IMR-90 (cell line): ENCODE results near the gene OSBPL8. TPM values are rescaled to one million over a fixed set of nuclear protein-coding genes. Genes with fewer than 3 reads are reported as not detected.

Source experiments
- ATAC-seq: fragments of 200-7000 bp; cut with Tn5 transposase; 2 replicates; pipeline ENCODE4 v1.9.1; 2020; ENCODE audit warnings: low read depth, mild to moderate bottlenecking, moderate library complexity
- BruUV-seq: library from RNA; stranded (reverse); fragments of 400-500 nt; replicated peaks from 2 replicates; lab custom pipeline; 2021; lab: Mats Ljungman, UMichigan
- CTCF ChIA-PET: fragments of 300-600 bp; formaldehyde crosslinking; extraction: SDS; loops from one replicate; lab custom pipeline; 2021; ENCODE audit warnings: antibody characterized with exemption; lab: Yijun Ruan, JAX
- POLR2A ChIA-PET: fragments of 300-600 bp; sonication (Branson Sonifier 250); formaldehyde crosslinking; loops from one replicate; lab custom pipeline; 2022; ENCODE audit warnings: antibody characterized with exemption; ENCODE audit not compliant: unreplicated experiment; lab: Charles Lee
- DNase-seq: peaks from one replicate; pipeline ENCODE4 v3.0.0; 2013
- H2AFZ ChIP-seq: replicated peaks from 2 replicates; pipeline ENCODE3; 2013; ENCODE audit warnings: low read length, mild to moderate bottlenecking; ENCODE audit not compliant: poor library complexity
- H2AK5ac ChIP-seq: 2 replicates; pipeline ENCODE4 v1.6.1; 2013; ENCODE audit warnings: low read depth, low read length, inconsistent platforms
- H2AK9ac ChIP-seq: replicated peaks from 2 replicates; pipeline ENCODE3; 2013; ENCODE audit warnings: mild to moderate bottlenecking, low read depth, low read length, moderate library complexity; ENCODE audit not compliant: poor library complexity
- H2BK120ac ChIP-seq: 2 replicates; pipeline ENCODE4 v1.6.1; 2013; ENCODE audit warnings: low read depth, low read length, inconsistent platforms
- H2BK15ac ChIP-seq: 3 replicates; pipeline ENCODE4 v1.6.1; 2013; ENCODE audit warnings: low read depth, low read length, inconsistent platforms
- H2BK20ac ChIP-seq: 2 replicates; pipeline ENCODE4 v1.6.1; 2013; ENCODE audit warnings: low read depth, mild to moderate bottlenecking, inconsistent platforms, low read length, moderate library complexity
- H2BK5ac ChIP-seq: 2 replicates; pipeline ENCODE4 v1.6.1; 2013; ENCODE audit warnings: mild to moderate bottlenecking, low read depth, low read length, inconsistent platforms; ENCODE audit not compliant: poor library complexity, severe bottlenecking
- H3K14ac ChIP-seq: replicated peaks from 2 replicates; pipeline ENCODE4 v1.6.1; 2013; ENCODE audit warnings: low read depth, low read length, inconsistent platforms
- H3K18ac ChIP-seq: 2 replicates; pipeline ENCODE4 v1.6.1; 2013; ENCODE audit warnings: low read depth, low read length, control low read depth
- H3K23ac ChIP-seq: 2 replicates; pipeline ENCODE4 v1.6.1; 2013; ENCODE audit warnings: low read depth, low read length, inconsistent platforms
- H3K27ac ChIP-seq: 2 replicates; pipeline ENCODE4 v1.5.1; 2013; ENCODE audit warnings: mild to moderate bottlenecking, control low read depth, low read length; ENCODE audit not compliant: insufficient read depth
- H3K27me3 ChIP-seq: 2 replicates; pipeline ENCODE4 v1.6.1; 2013; ENCODE audit warnings: low read length; ENCODE audit not compliant: control insufficient read depth, insufficient read depth
- H3K36me3 ChIP-seq: 2 replicates; pipeline ENCODE4 v1.6.1; 2013; ENCODE audit warnings: low read length, mixed read lengths; ENCODE audit not compliant: control insufficient read depth, insufficient read depth
- H3K4ac ChIP-seq: 2 replicates; pipeline ENCODE4 v1.6.1; 2013; ENCODE audit warnings: low read depth, low read length, inconsistent platforms
- H3K4me1 ChIP-seq: 2 replicates; pipeline ENCODE4 v1.6.1; 2013; ENCODE audit warnings: low read length, mixed read lengths; ENCODE audit not compliant: control insufficient read depth, insufficient read depth
- H3K4me2 ChIP-seq: 2 replicates; pipeline ENCODE4 v1.6.1; 2013; ENCODE audit warnings: low read depth, mild to moderate bottlenecking, control low read depth, low read length, moderate library complexity
- H3K4me3 ChIP-seq: 2 replicates; pipeline ENCODE4 v1.5.1; 2013; ENCODE audit warnings: low read depth, mild to moderate bottlenecking, control low read depth, low read length, moderate library complexity; ENCODE audit not compliant: insufficient read depth
- H3K56ac ChIP-seq: 2 replicates; pipeline ENCODE4 v1.6.1; 2013; ENCODE audit warnings: low read length, inconsistent platforms; ENCODE audit not compliant: insufficient read depth; ENCODE audit errors: extremely low read depth
- H3K79me1 ChIP-seq, 2 experiments: 2 replicates each; pipeline ENCODE4 v1.6.1; 2013; ENCODE audit warnings: low read length in 2 of 2, inconsistent platforms in 1 of 2, low read depth in 1 of 2
- H3K9ac ChIP-seq: 2 replicates; pipeline ENCODE4 v1.6.1; 2013; ENCODE audit warnings: low read depth, low read length, control low read depth
- H3K9me1 ChIP-seq: 2 replicates; pipeline ENCODE4 v1.6.1; 2013; ENCODE audit warnings: low read length, inconsistent platforms; ENCODE audit not compliant: insufficient read depth
- H3K9me3 ChIP-seq: 2 replicates; pipeline ENCODE4 v1.6.1; 2013; ENCODE audit warnings: low read length; ENCODE audit not compliant: control insufficient read depth, insufficient read depth
- H4K20me1 ChIP-seq: 2 replicates; pipeline ENCODE4 v1.6.1; 2013; ENCODE audit warnings: low read length, inconsistent platforms; ENCODE audit not compliant: insufficient read depth
- H4K5ac ChIP-seq: 2 replicates; pipeline ENCODE4 v1.6.1; 2013; ENCODE audit warnings: mild to moderate bottlenecking, low read depth, low read length, control low read depth
- H4K8ac ChIP-seq, 2 experiments: 2 replicates each; pipeline ENCODE4 v1.6.1; 2013; ENCODE audit warnings: low read depth in 2 of 2, low read length in 2 of 2, control low read depth in 1 of 2, inconsistent platforms in 1 of 2
- H4K91ac ChIP-seq: 2 replicates; pipeline ENCODE4 v1.6.1; 2013; ENCODE audit warnings: low read depth, low read length, inconsistent platforms; ENCODE audit not compliant: insufficient read depth
- CEBPB ChIP-seq: IDR thresholded peaks from 2 replicates; pipeline ENCODE4 v1.6.1; 2012; ENCODE audit warnings: low read depth, low read length, improper control_type of control experiment
- FOS ChIP-seq: fragments of 150-350 bp; IDR thresholded peaks from 2 replicates; pipeline ENCODE4 v1.6.1; 2016; ENCODE audit warnings: low read depth, low read length
- MAZ ChIP-seq: IDR thresholded peaks from 2 replicates; pipeline ENCODE4 v1.6.1; 2012; ENCODE audit warnings: low read depth, mild to moderate bottlenecking, low read length, improper control_type of control experiment, moderate library complexity, borderline replicate concordance
- MXI1 ChIP-seq: IDR thresholded peaks from 2 replicates; pipeline ENCODE4 v1.6.1; 2012; ENCODE audit warnings: low read depth, mild to moderate bottlenecking, low read length, moderate library complexity, borderline replicate concordance
- POLR2A ChIP-seq: IDR thresholded peaks from 2 replicates; pipeline ENCODE4 v1.6.1; 2012; ENCODE audit warnings: mild to moderate bottlenecking, low read depth, low read length
- RAD21 ChIP-seq: IDR thresholded peaks from 2 replicates; pipeline ENCODE4 v1.6.1; 2012; ENCODE audit warnings: low read length, improper control_type of control experiment
- RCOR1 ChIP-seq: IDR thresholded peaks from 2 replicates; pipeline ENCODE4 v1.6.1; 2012; ENCODE audit warnings: mild to moderate bottlenecking, low read length, improper control_type of control experiment; ENCODE audit not compliant: insufficient replicate concordance
- SMC3 ChIP-seq: fragments of 150-350 bp; IDR thresholded peaks from 2 replicates; pipeline ENCODE4 v1.6.1; 2016; ENCODE audit warnings: low read depth, mild to moderate bottlenecking, antibody characterized with exemption, low read length, moderate library complexity
- USF2 ChIP-seq: fragments of 150-350 bp; IDR thresholded peaks from 2 replicates; pipeline ENCODE4 v1.6.1; 2017; ENCODE audit warnings: mild to moderate bottlenecking, antibody characterized with exemption, low read length, low read depth
- dilution Hi-C: fragments of 300-500 bp; cut with HindIII; formaldehyde crosslinking; loops from one replicate; pipeline ENCODE4 v1.14.3; 2018; ENCODE audit warnings: low sequenced_read_pairs; ENCODE audit not compliant: unreplicated experiment
- in situ Hi-C: fragments of 300-500 bp; cut with MboI; formaldehyde crosslinking; loops from 3 replicates; pipeline ENCODE4 v1.14.3; 2019; ENCODE audit warnings: low sequenced_read_pairs, inconsistent platforms, mixed read lengths
- intact Hi-C: fragments of 100-400 bp; cut with micrococcal nuclease; formaldehyde crosslinking; loops from 2 replicates; pipeline ENCODE4 v1.10.0; 2022
- polyA plus RNA-seq, 3 experiments: library from polyadenylated mRNA; depleted of rRNA; stranded (reverse); fragments of >200 nt; gene quantifications; 2 replicates each; pipeline ENCODE4 v1.2.3, GENCODE V29; 2012; ENCODE audit warnings: low replicate concordance in 1 of 3
- total RNA-seq: library from RNA; depleted of rRNA; stranded (reverse); fragments of >200 nt; gene quantifications from 2 replicates; pipeline ENCODE4 v1.2.3, GENCODE V29; 2012

OSBPL8 gene
- total and polyA plus RNA-seq, 2 of the 4 experiments (the other 2 are of a cell fraction) = 17.8 to 24.2 TPM

GRCh38 chr12:76588881-76589565 lies 29.5 kb upstream of the OSBPL8 start:
- H3K27me3 ChIP-seq = no peaks in the 10 kb centered on the region
- TF ChIP-seq FOS (no peak), RCOR1 (peak; percentile 68), MXI1 (no peak), SMC3 (no peak), USF2 (no peak), CEBPB (peak; percentile 97), MAZ (no peak), POLR2A (no peak), RAD21 (no peak)

More at GRCh38 chr12:76588881-76589565, 29.5 kb upstream of the OSBPL8 start:
- no peaks in the 10 kb centered on the region for H4K20me1 ChIP-seq
- POLR2A ChIA-PET = interaction anchor here (1.2 kb wide), 1 partner anchor 558 kb away, joined by 3 read pairs; the partner anchor contains the start of gene PHLDA1
- H3K14ac ChIP-seq = no peak overlapping the region
- no peak overlapping the region for H3K56ac ChIP-seq
- no peak overlapping the region for H2BK120ac ChIP-seq
- H3K27ac ChIP-seq = peak overlapping the region; percentile 46; the same call in 1 of the 2 replicates
- no peaks in the 10 kb centered on the region for H3K9me3 ChIP-seq
- H2AK9ac ChIP-seq = no peak overlapping the region
- H3K9me1 ChIP-seq = no peaks in the 10 kb centered on the region
- H4K5ac ChIP-seq = no peak overlapping the region; the same call in 1 of the 2 replicates
- no peaks in the 10 kb centered on the region for H3K79me1 ChIP-seq
- H3K9ac ChIP-seq = no peak overlapping the region
- H2BK20ac ChIP-seq = no peak overlapping the region
- H3K36me3 ChIP-seq = no peaks in the 10 kb centered on the region
- no peak overlapping the region for H3K23ac ChIP-seq
- in situ Hi-C loops = no loop called here
- H3K4ac ChIP-seq = no peak overlapping the region
- BruUV-seq = no TSS peak
- ATAC-seq (peak; percentile 76), DNase-seq (peak; percentile 90)
- intact Hi-C loops = loop anchor here (5.0 kb wide), 1 partner anchor 1062 kb away; no protein-coding TSS in a partner anchor
- no peak overlapping the region for H3K4me3 ChIP-seq
- H3K18ac ChIP-seq = peak overlapping the region; percentile 64; the same call in 1 of the 2 replicates
- no peak overlapping the region for H4K91ac ChIP-seq
- H2BK5ac ChIP-seq = peak overlapping the region; percentile 85
- H2BK15ac ChIP-seq = no peak overlapping the region
- CTCF ChIA-PET = interaction anchor here (0.6 kb wide), 1 partner anchor 153 kb away, joined by 4 read pairs; no protein-coding TSS in a partner anchor
- no peak overlapping the region for H2AK5ac ChIP-seq
- no peak overlapping the region for H2AFZ ChIP-seq
- H3K4me1 ChIP-seq = peaks cover 8% of the 10 kb centered on the region
- no peak overlapping the region for H4K8ac ChIP-seq
- dilution Hi-C loops = no loop called here
- H3K4me2 ChIP-seq = 0 out of 2 replicates have a peak overlapping the region, but pooled peaks have one; percentile 24
